Epithelial cell of proximal tubule (primary cell): ENCODE results near the gene TIGD7. TPM values are rescaled to one million over a fixed set of nuclear protein-coding genes. Genes with fewer than 3 reads are reported as not detected.

Source experiments
- DNase-seq: peaks from one replicate; pipeline ENCODE4 v3.0.0-alpha.2; 2011; ENCODE audit warnings: low read depth
- H3K4me3 ChIP-seq: 2 replicates; pipeline ENCODE4 v1.5.1; 2011; ENCODE audit warnings: low read depth, mild to moderate bottlenecking, low read length
- total RNA-seq: library from RNA; depleted of rRNA; stranded (reverse); fragments of >200 nt; gene quantifications from 2 replicates; pipeline ENCODE4 v1.2.3, GENCODE V29; 2015
- TF ChIP-seq, protein P1 (sequence below): conservative IDR thresholded peaks from 2 replicates; pipeline ENCODE4 v1.5.1; 2012; ENCODE audit warnings: low read depth, mild to moderate bottlenecking, low read length

TIGD7 gene
- total RNA-seq, 1 donor from 2014 or later, result 1.8 TPM

DNA sequence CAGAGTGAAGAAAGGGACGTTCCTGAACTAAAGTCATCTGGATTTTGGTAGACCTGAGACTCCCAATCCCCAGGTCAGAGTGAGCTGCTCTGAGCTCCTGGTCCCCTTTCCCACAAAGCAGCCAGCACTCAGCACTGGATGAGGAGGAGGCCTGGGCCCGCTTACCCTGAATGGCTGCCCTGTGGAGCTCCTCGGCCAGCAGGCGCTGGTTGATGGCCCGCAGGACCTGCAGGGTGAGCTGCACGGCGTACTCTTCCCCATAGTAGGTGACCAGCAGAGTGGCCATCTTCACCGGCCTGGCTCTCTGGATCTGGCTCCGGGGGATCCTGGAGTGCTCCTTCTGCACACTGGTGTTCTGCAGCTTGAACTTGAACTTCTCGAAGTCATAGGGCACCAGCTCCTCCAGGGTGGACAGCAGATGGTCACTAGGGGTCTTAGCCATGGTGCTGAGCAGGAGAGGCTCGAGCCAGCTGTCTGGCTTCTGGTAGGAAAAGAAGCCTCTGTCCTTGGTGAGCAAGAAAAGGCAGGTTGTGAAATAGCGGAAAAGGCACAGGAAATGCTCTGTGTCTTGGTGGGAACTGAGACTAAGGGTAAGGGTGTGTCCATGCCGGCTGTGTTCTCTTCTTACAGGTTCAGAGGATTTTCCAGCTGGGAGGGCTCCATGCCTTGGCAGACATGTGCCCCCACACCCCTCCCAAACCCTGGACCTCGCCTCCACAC, 48.9 kb downstream of the TIGD7 start, which contains the start of gene MEFV:
Gene MEFV (minus strand): TSS at position 488 of the 720 bp plus-strand sequence. CDS start 46 bp downstream, at position 442.
- DNase-seq, result no peak
- TF ChIP-seq, protein P1, sequence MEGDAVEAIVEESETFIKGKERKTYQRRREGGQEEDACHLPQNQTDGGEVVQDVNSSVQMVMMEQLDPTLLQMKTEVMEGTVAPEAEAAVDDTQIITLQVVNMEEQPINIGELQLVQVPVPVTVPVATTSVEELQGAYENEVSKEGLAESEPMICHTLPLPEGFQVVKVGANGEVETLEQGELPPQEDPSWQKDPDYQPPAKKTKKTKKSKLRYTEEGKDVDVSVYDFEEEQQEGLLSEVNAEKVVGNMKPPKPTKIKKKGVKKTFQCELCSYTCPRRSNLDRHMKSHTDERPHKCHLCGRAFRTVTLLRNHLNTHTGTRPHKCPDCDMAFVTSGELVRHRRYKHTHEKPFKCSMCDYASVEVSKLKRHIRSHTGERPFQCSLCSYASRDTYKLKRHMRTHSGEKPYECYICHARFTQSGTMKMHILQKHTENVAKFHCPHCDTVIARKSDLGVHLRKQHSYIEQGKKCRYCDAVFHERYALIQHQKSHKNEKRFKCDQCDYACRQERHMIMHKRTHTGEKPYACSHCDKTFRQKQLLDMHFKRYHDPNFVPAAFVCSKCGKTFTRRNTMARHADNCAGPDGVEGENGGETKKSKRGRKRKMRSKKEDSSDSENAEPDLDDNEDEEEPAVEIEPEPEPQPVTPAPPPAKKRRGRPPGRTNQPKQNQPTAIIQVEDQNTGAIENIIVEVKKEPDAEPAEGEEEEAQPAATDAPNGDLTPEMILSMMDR, result no peak
- no peak within 1 kb of the TSS for H3K4me3 ChIP-seq

DNA sequence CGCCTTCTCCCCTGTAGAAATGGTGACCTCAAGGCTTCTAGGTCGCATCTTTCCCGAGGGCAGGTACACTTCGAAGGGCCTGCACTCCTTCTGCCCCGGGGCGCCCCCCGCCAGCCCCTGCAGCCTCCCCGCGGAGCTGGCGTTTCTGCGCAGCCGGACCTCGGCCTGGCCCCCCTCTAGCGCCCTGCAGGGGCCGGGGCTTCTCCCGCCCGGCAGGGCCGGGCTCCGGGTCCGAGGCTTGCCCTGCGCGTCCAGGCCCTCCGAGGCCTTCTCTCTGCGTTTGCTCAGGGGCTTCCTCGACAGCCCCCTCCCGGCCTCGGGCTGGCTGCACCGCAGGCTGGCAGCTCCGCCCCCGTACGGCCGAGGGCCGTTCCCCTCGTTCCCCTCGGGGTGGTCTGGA, 50.9 kb downstream of the TIGD7 start:
- no peak overlapping the region for H3K4me3 ChIP-seq
- no peak for DNase-seq
- TF ChIP-seq, protein P1, result no peak

DNA sequence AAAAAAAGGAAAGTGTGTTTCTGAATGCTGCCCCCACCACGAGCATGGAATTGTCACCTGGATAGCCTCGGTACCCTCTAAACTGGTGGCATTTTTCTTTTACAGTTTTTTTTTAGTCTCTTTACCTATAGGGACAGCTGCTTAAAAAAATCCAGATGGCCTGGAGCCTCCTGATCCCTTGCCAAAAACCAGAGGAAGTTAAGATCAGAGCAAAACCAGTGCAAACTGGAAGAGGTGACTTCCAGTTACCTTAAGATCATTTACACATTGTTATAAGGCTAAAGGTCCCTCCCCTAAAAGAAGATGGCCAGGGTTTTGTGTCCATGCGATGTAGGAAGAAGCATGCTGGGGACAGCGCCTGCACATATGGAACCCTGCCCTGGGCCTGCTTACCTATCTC, 52.3 kb downstream of the TIGD7 start:
- DNase-seq, result no peak
- TF ChIP-seq, protein P1, result no peak
- H3K4me3 ChIP-seq, result no peak overlapping the region

DNA sequence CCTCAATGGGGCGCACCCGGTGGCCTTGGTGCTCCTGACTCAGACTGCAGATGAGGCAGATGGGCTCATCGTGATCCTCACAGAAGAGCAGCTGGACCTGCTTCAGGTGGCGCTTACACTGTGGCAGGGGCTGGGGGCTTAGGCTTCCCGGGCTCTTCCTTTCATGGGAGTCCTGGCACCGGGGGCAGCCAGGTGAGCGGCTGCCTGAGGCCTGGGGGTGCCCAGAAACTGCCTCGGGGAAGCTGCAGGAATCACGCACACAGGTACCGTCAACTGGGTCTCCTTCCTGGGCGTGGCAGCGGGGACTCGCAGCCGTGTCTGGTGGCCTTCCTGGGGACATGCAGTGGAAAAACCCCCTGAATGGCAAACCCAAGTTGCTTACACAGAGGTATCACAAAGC, 55.8 kb downstream of the TIGD7 start:
- TF ChIP-seq, protein P1, result no peak
- no peak for DNase-seq
- H3K4me3 ChIP-seq, result no peak overlapping the region

DNA sequence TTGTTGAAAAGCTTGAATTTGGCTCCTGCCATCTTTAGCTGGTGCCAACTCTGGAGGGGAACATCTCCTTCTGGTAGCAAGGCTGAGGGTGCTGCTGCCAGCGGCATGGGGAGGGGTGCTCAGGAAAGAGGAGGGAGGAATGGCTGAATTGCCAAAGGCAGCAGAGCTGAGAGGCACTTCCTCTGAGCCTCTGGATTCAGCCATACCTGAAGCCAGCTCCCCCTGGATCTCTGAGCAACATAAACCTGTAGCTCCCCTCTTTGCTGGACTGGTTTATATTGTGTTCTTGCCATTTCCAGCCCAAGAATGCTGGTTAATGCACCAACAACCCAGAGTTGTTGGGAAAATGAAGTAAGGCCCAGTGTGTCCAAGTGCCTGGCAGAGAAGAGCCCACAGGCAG, 56.2 kb downstream of the TIGD7 start:
- no peak overlapping the region for H3K4me3 ChIP-seq
- TF ChIP-seq, protein P1, result no peak
- no peak for DNase-seq

Other genes starting within 250 kb of the TIGD7 start
- gene IL32, start 239.8 kb downstream of the TIGD7 start, total RNA-seq, result 461 and 747 TPM in 2 replicates
- not detected in 2 replicates for gene ZSCAN10, start 206.1 kb downstream of the TIGD7 start, total RNA-seq
- gene ZNF205, start 192.8 kb downstream of the TIGD7 start, total RNA-seq, result 15.8 and 22.1 TPM in 2 replicates
- gene ZNF213, start 170.4 kb downstream of the TIGD7 start, total RNA-seq, result 2.4 and 7.7 TPM in 2 replicates
- 0.52 TPM in 1 of 2 replicates, not detected in the other for gene OR1F1, start 117.2 kb downstream of the TIGD7 start, total RNA-seq
- 6.1 and 6.3 TPM in 2 replicates for gene ZNF200, start 70.3 kb downstream of the TIGD7 start, total RNA-seq
- gene MEFV, start 48.8 kb downstream of the TIGD7 start, total RNA-seq, result not detected in 2 replicates
- 18.1 and 33.1 TPM in 2 replicates for gene ZNF263, start 21.9 kb downstream of the TIGD7 start, total RNA-seq
- 8.5 and 12.9 TPM in 2 replicates for gene ZNF75A, start 67 bp upstream of the TIGD7 start, total RNA-seq
- gene OR2C1, start 50.5 kb upstream of the TIGD7 start, total RNA-seq, result not detected in 2 replicates
- 10.8 and 11.2 TPM in 2 replicates for gene ZSCAN32, start 95.6 kb upstream of the TIGD7 start, total RNA-seq
- 9.5 and 13.7 TPM in 2 replicates for gene ZNF174, start 95.8 kb upstream of the TIGD7 start, total RNA-seq
- gene ZNF597, start 138.1 kb upstream of the TIGD7 start, total RNA-seq, result 1.0 and 2.1 TPM in 2 replicates
- gene NAA60, start 138.2 kb upstream of the TIGD7 start, total RNA-seq, result 19.4 and 23.9 TPM in 2 replicates
- not detected in 2 replicates for gene C16orf90, start 190.1 kb upstream of the TIGD7 start, total RNA-seq
- 15.2 and 18.7 TPM in 2 replicates for gene CLUAP1, start 195.6 kb upstream of the TIGD7 start, total RNA-seq